HL-60 (cell line): ENCODE measurements around the gene CNIH2.

ENCODE experiments used
- CTCF ChIP-seq: IDR thresholded peaks from one replicate; pipeline ENCODE4 v1.5.1; 2011; ENCODE audit warnings: low read length, control low read depth, inconsistent platforms; ENCODE audit not compliant: insufficient read depth
- POLR2AphosphoS5 ChIP-seq: IDR thresholded peaks from 2 replicates; pipeline ENCODE4 v1.6.1; 2012; ENCODE audit warnings: low read depth
- REST ChIP-seq: IDR thresholded peaks from 2 replicates; pipeline ENCODE4 v1.6.1; 2012; ENCODE audit warnings: low read depth; ENCODE audit not compliant: insufficient replicate concordance

GRCh38 chr11:66322732-66323427 is 44.9 kb downstream of the CNIH2 start:
- TF ChIP-seq CTCF (no peak), REST (no peak), POLR2AphosphoS5 (no peak)
